Activated CD4-positive, alpha-beta T cell treated with anti-CD3 and anti-CD28 coated beads for 48 hours (primary cell): Measurements from ENCODE around the gene SAE1.
"Not testable (repeated sequence)": the region's sequence is repeated elsewhere in the genome, so short reads cannot be mapped to it uniquely, and the experiment has no call there.

Experiments used
- DNase-seq: peaks from one replicate; pipeline ENCODE4 v3.0.0-alpha.2; 2020

The SAE1 gene

DNA sequence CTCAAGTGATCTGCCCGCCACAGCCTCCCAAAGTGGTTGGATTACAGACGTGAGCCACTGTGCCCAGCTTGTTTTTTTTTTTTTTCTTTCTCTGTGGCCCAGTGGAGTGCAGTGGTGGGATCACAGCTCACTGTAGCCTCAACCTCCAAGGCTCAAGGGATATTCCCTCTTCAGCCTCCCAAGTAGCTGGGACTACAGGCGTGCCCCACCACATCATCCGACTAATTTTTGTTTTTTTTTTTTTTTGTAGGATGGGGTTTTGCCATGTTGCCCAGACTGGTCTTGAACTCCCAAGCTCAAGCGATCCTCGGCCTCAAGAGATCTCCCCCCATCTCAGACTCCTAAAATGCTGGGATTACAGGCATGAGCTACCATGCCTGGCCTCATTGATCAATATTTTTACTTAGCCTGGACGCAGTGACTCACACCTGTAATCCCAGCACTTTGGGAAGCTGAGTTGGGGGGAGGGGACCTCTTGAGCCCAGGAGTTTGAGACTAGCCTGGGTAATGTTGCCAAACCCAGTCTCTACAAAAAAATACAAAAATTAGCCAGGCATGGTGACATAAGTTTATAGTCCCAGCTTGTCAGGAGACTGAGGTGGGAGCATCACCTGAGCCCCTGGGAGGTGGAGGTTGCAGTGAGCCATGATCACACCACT is 1.7 kb downstream of the SAE1 start:
- DNase-seq: no peak

DNA sequence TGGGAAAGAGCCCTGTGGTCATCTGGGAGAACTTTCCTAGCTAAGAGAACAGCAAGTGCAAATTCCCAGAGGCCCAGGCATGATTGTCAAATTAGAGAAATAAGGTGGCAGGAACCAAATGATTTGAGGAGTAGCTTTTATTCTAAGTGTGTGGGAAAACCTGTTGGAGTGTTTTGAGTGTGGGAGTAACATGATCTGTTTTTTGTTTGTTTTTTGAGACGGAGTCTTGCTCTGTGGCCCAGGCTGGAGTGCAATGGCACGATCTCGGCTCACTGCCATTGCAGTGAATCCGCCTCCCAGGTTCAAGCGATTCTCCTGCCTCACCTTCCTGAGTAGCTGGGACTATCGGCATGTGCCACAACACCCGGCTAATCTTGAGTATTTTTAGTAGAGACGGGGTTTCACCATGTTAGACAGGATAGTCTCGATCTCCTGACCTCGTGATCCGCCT is 2.4 kb downstream of the SAE1 start:
- DNase-seq: no peak

DNA sequence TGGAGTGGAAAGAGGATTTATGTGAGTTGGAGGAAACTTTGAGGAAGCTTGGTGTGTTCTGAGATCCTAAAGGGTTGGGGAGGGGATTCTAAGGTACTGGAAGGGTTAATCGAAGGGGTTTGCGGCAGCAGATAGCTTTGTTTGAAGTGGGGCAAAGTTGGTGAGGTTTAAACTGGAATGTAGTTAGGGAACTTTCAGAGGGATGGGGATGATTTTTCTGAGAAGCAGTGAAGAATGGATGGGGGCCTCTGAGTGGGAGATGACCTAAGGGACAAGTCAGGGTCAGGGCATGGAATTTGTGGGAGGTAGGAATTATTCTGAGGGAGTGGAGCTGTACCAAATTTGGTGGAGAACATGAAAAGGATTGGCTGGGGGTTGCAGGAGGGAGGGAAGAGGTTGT is 3.9 kb downstream of the SAE1 start:
- DNase-seq: no peak

DNA sequence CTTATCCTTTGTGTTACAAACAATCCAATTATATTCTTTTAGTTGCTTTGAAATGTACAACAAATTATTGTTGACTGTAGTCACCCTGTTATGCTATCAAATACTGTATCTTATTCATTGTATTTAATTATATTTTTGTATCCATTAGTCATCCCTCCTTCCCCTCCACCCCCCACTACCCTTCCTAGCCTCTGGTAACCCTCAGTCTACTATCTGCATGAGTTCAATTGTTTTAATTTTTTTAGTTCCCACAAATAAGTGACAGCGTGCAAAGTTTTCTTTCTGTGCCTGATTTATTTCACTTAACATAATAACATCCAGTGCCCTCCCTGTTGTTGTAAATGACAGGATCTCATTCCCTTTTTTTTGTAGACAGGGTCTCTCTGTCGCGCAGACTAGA is 4.5 kb downstream of the SAE1 start:
- DNase-seq: no peak

DNA sequence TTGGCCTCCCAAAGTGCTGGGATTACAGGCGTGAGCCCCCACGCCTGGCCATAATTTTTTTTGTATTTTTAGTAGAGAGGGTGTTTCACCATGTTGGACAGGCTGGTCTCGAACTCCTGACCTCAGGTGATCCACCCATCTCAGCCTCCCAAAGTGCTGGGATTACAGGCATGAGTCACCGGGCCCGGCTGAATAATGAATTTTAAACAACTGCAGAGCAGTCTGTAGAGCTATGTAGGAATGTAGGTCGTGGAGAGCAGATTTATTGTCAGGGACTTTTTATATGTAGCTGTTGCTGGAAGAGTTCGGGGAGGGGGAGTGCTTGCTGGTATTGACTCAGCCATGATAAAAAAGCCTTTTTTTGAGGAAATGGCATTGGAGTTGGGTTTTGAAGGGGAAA is 10.6 kb downstream of the SAE1 start:
- DNase-seq: not testable (repeated sequence)

DNA sequence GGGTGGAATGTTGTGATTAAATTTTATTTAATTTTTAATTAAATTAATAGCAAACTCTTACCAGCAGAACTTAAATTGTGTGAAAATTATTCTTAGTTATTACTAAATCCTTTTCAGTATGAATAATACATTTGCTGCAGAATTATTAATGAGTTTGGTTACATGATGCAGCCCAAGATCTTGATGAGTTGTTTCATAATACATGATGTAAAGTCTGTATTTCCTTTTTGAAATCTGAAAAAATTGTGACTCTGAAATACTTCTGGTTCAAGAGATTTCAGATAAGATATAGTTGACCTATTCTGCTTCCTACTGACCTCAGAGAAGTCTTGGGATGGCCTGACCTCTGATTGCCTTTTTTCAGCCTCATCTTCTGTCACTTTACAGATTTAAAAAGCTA is 11.1 kb downstream of the SAE1 start:
- DNase-seq: no peak

DNA sequence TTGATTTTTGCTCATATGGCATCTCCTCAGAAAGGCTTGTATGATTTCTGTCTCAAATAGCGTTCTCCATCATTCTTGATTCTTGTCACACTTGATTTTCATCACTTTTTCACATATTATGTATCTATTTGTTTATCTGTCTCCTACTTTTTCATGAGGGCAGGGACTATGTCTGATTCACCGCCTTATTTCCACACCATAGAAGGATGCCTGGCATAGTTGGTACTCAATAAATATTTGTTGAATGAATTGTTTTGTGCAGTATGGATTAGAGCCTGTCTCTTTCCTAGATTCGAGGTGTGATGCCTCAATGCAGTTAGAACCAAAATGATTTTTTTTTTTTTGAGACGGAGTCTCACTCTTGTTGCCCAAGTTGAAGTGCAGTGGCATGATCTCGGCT is 12.1 kb downstream of the SAE1 start:
- no peak for DNase-seq

DNA sequence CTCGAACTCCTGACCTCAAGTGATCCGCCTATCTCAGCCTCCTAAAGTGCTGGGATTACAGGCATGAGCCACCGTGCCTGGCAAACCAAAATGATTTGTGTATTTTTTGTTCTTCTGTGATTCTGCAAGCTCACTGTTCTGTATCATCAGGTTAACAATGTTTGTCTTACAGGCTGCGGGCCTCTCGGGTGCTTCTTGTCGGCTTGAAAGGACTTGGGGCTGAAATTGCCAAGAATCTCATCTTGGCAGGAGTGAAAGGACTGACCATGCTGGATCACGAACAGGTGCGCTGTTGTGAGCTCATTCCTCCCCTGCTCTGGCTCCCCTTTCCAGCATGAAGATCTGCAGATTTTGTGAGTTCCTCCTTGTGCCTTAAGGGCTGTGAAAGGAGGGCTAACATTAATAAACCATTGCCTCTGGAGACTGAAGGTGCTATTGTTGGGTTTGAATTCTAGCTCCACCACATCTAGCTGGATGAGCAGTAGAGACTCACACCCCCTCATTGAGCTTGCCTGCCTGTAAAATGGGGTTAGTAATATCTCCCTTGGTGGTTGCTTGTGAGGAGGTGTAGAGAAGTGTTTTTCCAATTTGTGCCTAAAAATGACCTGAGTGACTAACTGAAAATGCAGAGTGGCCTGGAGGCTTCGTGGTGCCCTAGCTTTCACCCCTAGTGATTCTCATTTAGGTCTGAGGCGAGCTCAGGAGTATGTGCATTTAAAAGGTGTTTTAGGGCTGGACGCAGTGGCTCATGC is 12.9 kb downstream of the SAE1 start:
- DNase-seq: no peak

DNA sequence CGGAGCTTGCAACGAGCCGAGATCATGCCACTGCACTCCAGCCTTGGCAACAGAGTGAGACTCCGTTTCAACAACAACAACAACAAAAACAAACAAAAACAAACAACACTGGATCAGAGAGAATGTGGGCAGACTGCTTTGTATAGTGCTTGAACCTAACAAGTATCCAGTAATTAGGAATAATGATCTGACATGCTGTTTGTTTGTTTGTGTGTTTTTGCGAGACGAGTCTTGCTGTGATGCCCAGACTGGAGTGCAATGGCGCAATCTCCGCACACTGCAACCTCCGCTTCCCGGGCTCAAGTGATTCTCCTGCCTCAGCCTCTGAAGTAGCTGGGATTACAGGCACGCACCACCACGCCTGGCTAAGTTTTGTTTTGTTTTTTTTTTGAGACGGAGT is 14.0 kb downstream of the SAE1 start:
- DNase-seq: no peak

DNA sequence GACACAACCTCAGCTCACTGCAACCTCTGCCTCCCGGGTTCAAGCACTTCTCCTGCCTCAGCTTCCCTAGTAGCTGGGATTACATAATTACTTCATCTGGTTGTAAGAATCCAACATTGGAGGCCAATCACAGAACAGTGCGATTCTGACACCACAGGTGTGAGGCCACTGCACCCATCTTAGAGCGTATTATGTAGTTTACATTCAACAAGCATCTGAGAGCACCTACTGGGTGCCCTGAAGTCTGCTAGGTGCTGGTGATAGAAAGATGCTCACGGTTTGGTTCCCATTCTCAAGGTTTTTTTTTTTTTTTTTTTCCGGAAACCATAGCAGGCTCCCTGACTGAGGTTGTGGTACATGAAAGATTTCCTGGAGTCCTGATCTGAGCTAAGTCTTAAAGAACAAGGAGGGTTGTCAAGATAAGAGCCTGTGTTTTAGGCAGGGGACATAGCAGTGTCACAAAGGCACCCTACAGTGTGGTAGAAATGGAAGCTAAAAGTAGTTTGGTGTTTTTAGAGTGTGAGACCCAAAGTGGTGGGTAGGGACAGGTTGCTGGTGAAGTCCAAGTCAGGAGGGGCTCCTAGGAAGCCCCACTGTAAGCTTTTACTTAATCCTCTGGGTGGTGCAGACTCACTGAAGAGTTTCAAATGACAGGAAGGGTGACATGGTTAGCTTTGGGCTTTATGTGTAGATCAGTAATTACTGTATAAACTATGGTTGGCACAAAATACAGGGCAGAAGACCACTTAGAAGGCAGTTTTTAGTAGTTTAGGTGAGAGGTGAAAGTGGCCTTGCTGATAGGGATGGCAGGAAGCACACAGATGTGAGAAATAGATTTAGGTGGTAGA is 15.2 kb downstream of the SAE1 start:
- DNase-seq: no peak

DNA sequence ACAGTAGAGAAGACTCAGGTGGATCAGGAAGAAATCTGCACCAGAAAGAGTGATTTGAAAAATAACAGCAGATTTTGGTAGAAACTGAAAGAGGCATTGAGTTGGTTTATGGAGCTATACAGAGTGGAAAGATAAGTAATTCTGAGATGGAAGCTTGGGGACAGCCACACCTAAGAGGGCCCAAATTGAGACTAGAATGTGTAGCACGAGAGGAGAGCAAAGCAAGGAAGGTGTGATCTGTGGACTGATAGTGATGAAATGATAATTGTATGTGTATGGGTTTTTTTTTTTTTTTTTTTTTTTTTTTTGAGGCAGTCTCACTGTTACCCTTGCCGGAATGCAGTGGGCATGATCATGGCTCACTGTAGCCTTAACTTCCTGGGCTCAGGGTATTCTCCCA is 16.3 kb downstream of the SAE1 start:
- no peak for DNase-seq

DNA sequence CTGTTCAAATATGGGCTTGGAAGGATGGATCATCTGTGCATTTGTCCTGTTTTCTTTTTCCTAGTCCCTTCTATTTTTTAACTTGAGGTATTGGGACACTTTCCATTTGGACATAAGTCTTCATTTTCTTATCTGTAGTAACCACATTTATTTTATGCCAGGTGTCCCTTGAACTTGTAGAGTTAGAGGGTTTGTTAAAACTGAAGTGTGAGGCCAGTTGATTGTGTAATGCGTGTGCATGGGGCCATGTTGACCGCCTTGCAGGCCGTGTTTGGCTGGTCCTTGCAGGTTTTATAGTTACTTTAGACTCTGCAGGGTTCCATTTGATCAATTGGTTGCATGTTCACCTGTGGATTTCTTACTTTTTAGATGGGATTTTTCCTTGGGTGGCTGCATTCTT is 21.0 kb downstream of the SAE1 start:
- no peak for DNase-seq

DNA sequence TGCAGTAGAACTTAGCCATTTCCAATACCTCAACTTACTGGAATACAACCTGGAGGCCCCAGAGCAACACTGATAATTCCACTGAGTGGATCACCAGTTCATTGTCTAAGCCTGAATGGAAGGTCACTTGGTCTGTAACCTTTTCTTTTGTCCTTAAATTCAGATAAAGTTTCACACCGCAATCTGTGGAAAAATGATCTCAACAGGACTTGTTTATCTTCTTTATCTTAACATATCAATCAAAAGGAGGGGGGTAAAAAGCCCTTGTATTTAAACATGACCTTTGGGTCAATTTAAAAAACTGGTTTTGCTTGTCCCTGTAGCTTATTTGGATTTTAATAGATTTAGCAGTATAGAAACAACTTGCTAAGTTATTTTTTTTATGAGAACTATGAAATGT is 21.6 kb downstream of the SAE1 start:
- DNase-seq: no peak

DNA sequence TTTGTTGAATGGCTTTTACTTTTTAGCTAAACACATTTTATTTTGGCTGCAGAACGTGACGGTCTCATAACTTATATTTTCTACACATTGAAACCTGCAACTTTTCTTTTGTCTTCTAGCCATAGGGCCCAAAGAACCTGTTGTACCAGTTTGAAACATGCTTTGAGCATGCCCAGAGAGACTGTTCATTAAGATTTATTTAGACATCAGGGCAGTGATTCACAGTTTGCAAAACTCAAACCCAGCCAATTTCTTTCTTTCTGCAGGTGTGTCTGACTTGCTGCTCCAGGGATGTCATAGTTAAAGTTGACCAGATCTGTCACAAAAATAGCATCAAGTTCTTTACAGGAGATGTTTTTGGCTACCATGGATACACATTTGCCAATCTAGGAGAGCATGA is 22.0 kb downstream of the SAE1 start:
- no peak for DNase-seq

DNA sequence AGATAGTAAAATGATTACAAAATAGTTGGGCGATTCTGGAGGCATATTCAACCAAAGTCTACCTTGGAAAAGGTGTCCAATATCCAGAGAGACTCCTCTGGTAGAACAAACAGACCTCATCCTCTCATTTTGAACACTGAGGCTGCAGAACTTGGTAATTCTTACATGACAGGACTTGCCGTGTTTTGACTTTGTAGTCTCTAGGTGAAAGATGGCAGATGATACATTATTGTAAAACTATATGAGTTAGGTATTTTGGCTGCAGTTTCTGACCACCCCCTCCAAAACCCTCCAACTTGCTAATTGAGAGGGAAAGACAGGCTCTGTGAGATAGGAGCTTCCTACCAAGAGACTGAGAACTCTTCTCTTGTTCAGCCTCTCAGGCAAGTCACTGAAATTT is 22.6 kb downstream of the SAE1 start:
- DNase-seq: no peak

DNA sequence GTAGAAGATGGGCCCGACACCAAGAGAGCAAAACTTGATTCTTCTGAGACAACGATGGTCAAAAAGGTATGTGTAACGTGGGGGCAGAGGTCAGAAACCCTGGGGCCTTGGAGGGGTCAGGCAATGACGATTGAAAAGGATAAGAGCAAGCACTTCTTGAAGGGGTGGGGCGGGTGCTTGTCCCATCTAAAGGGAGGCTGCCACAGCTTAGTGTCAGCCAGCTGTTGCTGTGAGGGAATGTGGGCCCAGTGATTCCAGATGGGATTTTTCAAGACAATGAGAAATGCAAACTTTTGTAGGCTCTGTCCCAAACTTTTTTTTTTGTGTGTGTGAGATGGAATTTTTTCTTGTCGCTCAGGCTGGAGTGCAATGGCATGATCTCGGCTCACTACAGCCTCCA is 24.5 kb downstream of the SAE1 start:
- DNase-seq: no peak

DNA sequence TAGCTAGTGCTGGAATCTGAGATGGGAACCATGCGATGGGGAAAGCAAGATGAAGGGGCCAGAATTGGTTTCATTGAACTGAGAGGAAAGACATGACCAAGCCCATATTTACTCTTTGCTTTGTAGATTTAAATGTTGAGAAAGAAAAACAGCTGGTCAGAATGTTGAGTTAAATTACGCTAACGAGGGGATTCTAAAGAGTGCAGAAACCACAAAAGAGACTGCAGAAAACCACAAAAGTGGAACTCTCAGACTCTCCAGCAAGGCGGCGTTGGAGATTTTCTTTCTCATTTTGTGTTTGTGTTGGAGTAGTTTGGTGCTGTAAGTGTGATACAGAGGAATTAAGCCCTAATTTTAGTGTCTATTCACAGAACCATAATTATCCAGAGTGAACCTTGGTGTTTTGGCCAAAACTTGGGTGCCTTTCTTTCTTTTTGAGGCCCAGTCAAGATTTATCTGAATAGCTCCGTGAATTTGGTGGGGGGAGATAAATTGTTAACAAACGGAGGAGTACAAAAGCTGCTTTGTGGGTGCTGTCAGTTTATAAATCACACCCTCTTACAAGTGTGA is 26.3 kb downstream of the SAE1 start:
- DNase-seq: no peak

DNA sequence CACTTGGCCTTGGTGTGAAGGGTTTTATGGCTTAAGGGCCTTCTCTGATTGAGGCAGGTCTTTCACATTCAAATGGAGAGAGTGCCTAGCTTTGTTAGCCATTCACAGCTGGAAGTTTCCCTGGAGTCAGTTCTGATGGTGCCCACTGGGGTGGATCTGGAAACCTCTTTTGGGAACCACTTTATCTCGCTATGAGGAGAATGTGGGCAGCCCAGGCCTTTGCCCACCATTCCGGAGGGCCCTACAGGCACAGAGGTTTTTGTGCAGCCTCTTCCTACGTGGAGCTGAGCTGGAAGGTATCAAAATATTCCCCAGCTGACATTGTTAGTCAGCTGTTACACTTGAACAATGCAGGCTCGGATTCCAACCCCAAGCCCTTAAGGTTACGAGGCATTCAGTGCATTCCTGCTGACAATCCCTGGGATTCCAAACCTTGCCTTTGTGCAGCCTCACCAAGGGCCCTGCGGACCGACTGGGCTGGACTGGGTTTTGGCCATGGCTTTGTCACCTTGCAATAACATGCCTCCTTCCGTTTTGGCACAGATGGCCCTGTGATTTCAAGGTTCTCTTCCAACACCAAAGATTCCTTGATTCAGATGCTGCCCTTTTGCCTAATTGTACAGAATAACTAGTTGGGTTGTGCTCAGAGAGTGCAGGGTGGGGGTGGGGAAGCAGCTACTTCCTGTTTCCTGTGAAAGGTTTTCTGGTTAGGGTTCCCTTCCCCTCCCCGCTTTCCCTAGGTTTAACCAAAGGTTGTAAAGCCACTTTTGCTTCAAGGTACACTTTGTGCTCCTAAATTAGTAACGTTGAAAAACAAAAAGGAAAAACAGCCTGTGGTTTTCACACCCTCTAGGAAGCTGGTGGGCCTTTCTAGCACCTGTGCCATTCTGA is 27.0 kb downstream of the SAE1 start:
- DNase-seq: no peak

DNA sequence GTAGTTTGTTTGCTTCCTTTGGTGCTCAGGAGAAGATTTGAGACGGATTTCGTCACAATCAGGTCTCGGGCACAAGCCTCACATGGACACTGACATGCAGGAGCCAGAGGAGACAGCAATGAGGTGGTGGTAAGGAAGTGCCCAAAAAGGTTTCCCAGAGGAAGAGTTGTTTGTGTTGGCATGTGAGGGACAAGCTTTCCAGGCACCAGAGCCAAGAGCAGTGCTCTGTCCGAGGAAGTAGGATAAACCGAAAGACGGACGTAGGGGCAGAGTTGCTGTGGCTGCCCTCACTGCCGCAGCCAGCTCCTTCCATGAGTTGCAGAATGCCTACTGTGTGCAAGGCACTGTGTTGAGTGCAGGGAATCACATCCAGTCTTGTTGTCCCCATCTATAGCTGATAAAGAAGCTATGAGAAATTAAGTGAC is 27.7 kb downstream of the SAE1 start:
- DNase-seq: no peak

DNA sequence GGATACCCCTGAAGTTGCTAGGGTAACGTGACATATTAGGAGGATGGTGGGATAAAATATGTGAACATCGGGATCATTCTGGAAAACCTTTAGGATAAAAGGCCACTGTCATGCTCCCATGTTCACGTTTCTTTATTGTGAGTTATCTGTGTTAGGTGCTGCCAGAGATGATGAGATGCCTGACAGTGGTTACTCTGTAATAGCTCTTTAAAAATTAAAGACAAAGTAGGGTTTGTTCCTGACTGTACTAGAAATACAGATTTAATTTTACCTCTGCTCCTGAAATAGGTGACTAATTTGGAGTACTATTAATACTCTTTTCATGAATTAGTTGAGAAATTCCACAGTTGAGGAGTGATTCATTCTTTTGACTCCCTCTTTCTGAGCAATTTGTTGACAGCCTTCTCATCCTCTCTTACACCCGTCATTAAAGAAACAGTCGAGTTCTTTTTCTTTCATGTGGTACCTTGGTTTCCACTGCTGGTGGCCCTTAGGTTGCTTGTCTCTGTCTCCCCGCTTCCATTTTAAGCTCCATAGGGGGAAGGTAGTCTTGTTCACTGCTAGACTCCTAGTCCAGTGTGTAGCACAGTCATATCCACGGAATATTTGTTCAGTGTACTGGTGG is 28.4 kb downstream of the SAE1 start:
- DNase-seq: peak; percentile 52

DNA sequence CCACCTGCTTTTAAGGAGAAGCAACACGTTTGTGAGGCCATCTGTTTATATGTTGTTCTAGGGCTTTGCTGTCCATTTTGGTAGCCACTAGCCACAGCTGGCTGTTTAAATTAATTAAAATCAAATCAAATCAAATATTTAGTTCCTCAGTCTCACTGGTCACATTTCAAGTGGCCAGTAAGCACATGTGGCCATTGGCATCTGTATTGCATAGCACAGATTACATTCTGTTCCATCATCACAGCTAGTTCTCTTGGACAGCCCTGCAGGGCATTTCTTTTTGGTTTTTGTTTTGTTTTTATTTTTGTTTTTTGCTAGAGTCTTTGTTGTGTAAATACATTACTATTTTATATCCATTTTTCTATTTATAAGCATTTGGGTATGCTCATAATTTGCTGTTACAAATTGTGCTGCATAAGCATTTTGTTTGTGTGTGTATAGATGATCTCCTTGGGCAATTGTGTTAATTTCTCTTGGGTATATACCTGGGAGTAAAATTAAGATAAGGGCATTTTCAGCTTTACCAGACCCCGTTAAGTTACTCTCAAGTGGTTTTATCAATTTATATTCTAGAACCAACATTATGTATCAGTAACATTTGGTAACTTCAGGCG is 31.3 kb downstream of the SAE1 start:
- no peak for DNase-seq

DNA sequence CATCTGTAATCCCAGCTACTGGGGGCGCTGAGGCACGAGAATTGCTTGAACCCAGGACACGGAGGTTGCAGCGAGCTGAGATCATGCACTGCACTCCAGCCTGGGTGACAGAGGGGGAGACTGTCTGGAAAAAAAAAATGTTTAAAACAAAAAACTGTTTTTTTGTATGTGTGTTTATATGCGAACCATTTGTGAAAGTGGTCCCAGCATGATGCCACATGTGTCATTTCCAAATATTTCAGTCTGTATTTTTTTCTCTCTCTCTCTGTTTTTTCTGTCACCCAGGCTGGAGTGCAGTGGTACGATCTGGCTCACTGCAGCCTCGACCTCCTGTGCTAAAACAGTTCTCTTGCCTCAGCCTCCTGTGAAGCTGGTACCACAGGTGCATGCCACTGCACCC is 37.4 kb downstream of the SAE1 start:
- no peak for DNase-seq
